Hepatocyte (in vitro differentiated cells): Measurements from ENCODE around the gene ATG101. TPM values are rescaled to one million over a fixed set of nuclear protein-coding genes. Genes with fewer than 3 reads are reported as not detected.

Source experiments
- DNase-seq: peaks from one replicate; pipeline ENCODE4 v3.0.0-alpha.2; 2016; ENCODE audit warnings: low spot score
- H2AFZ ChIP-seq: fragments of 200-600 bp; sonication (generic); 2 replicates; pipeline ENCODE4 v1.6.0; 2016; ENCODE audit warnings: antibody characterized with exemption, mild to moderate bottlenecking
- H3K27ac ChIP-seq: fragments of 200-600 bp; sonication (generic); 2 replicates; pipeline ENCODE4 v1.5.1; 2016; ENCODE audit warnings: mild to moderate bottlenecking
- H3K27me3 ChIP-seq: fragments of 200-600 bp; sonication (generic); 2 replicates; pipeline ENCODE4 v1.6.1; 2016
- H3K36me3 ChIP-seq: fragments of 200-600 bp; sonication (generic); replicated peaks from 2 replicates; pipeline ENCODE4 v1.5.1; 2016; ENCODE audit warnings: low read depth; ENCODE audit not compliant: insufficient read depth
- H3K4me1 ChIP-seq: fragments of 200-600 bp; sonication (generic); 2 replicates; pipeline ENCODE4 v1.5.1; 2016; ENCODE audit warnings: mild to moderate bottlenecking, moderate library complexity; ENCODE audit not compliant: insufficient read depth
- H3K4me2 ChIP-seq: fragments of 200-600 bp; sonication (generic); 2 replicates; pipeline ENCODE4 v1.6.0; 2016
- H3K4me3 ChIP-seq: fragments of 200-600 bp; sonication (generic); 2 replicates; pipeline ENCODE4 v1.5.1; 2016; ENCODE audit warnings: mild to moderate bottlenecking
- H3K79me2 ChIP-seq: fragments of 200-600 bp; sonication (generic); 2 replicates; pipeline ENCODE4 v1.6.0; 2017; ENCODE audit warnings: mild to moderate bottlenecking
- H3K9me2 ChIP-seq: fragments of 200-600 bp; sonication (generic); replicated peaks from 2 replicates; pipeline ENCODE4 v1.6.0; 2017; ENCODE audit warnings: mild to moderate bottlenecking; ENCODE audit not compliant: insufficient read depth
- H3K9me3 ChIP-seq: fragments of 200-600 bp; sonication (generic); 2 replicates; pipeline ENCODE4 v1.5.1; 2016; ENCODE audit warnings: low read depth, mild to moderate bottlenecking
- H4K20me1 ChIP-seq: fragments of 200-600 bp; sonication (generic); 2 replicates; pipeline ENCODE4 v1.6.0; 2016; ENCODE audit warnings: mild to moderate bottlenecking; ENCODE audit not compliant: insufficient read depth, poor library complexity, severe bottlenecking
- EZH2 ChIP-seq: fragments of 200-600 bp; sonication (generic); IDR thresholded peaks from 2 replicates; pipeline ENCODE4 v1.6.1; 2016; ENCODE audit warnings: antibody characterized with exemption, mild to moderate bottlenecking, borderline replicate concordance
- EZH2phosphoT487 ChIP-seq: fragments of 200-600 bp; sonication (generic); IDR thresholded peaks from one replicate; pipeline ENCODE4 v1.6.1; 2018; ENCODE audit warnings: antibody characterized with exemption, mild to moderate bottlenecking, low read depth, moderate library complexity; ENCODE audit not compliant: unreplicated experiment, severe bottlenecking
- WGBS: methylation state at CpG from one replicate; pipeline ENCODE4 v1.1.6; 2016; ENCODE audit warnings: low lambda C conversion rate; ENCODE audit errors: missing lambda C conversion rate; 5-methylcytosine and 5-hydroxymethylcytosine counted together
- polyA plus RNA-seq: library from polyadenylated mRNA; unstranded; fragments of >200 nt; fragmentation: Nextera tagmentation; extraction: Ambion mirVana; gene quantifications from 2 replicates; pipeline ENCODE4 v1.2.1, GENCODE V29; 2016
- total RNA-seq: library from RNA; depleted of rRNA; stranded (reverse); fragments of >200 nt; gene quantifications from 2 replicates; pipeline ENCODE4 v1.2.3, GENCODE V29; 2014
- TF ChIP-seq, protein P1 (sequence below): fragments of 200-600 bp; sonication (generic); IDR thresholded peaks from 2 replicates; pipeline ENCODE4 v1.5.1; 2016; ENCODE audit warnings: antibody characterized with exemption, mild to moderate bottlenecking; ENCODE audit not compliant: poor library complexity

Gene ATG101
- total and polyA plus RNA-seq, 2 experiments from 2014 or later = 57.7 to 61.6 TPM

DNA sequence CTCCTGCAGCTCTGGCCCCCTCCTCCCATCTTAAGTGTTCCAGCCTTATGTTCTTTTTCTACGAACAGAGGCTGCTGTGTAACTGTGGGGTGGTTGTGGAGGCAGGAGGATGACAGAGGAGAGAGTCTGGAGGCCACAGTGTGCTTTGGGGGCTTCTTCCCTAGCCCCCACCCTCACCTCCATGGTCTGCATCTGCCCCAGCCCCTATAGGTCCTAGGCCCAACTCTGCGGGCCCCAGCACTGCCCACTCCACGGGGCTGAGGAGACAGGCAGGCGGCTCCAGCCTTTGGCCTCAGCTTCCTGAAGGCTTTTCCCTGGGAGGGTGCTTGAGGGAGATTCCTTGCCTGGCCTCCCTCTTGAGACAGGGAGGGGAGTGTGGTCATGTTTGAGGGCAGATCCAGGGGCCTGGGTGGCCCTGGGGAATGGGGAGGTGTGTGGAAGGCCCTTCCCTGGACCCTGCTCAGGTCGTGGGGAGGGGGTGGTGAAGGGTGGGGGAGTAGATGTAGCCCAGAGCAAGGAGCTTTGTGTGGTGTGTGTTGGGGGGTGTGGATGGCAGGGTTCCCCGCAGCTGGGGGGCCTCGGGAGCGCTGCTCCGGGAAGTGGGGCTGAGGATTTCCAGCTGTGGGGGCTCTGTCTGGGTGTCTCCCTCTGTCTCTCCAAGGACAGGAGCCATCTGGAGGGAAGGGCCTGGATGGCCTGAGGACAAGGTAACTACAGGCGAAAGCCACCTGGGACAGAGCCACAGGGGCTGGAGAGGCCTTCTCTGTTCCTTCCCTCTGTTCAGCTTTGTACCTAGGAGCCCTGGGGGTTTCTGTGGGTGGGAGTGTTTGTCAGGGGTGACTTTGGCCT, 10.8 kb downstream of the ATG101 start:
- Histone ChIP-seq H3K9me3 (no peaks in the 10 kb centered on the region), H3K79me2 (peaks cover 2% of the 10 kb centered on the region), H3K27me3 (no peaks in the 10 kb centered on the region), H2AFZ (no peak overlapping the region), H3K4me2 (no peak overlapping the region), H3K36me3 (no peaks in the 10 kb centered on the region), H3K4me1 (peaks cover 12% of the 10 kb centered on the region), H4K20me1 (peaks cover 5% of the 10 kb centered on the region), H3K9me2 (no peaks in the 10 kb centered on the region), H3K27ac (no peak overlapping the region), H3K4me3 (no peak overlapping the region)
- DNase-seq = no peak
- TF ChIP-seq, protein P1, sequence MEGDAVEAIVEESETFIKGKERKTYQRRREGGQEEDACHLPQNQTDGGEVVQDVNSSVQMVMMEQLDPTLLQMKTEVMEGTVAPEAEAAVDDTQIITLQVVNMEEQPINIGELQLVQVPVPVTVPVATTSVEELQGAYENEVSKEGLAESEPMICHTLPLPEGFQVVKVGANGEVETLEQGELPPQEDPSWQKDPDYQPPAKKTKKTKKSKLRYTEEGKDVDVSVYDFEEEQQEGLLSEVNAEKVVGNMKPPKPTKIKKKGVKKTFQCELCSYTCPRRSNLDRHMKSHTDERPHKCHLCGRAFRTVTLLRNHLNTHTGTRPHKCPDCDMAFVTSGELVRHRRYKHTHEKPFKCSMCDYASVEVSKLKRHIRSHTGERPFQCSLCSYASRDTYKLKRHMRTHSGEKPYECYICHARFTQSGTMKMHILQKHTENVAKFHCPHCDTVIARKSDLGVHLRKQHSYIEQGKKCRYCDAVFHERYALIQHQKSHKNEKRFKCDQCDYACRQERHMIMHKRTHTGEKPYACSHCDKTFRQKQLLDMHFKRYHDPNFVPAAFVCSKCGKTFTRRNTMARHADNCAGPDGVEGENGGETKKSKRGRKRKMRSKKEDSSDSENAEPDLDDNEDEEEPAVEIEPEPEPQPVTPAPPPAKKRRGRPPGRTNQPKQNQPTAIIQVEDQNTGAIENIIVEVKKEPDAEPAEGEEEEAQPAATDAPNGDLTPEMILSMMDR = no peak
- TF ChIP-seq EZH2phosphoT487 (no peak), EZH2 (no peak)
- 83% methylated on average over 9 of the region's 10 CpGs for WGBS

DNA sequence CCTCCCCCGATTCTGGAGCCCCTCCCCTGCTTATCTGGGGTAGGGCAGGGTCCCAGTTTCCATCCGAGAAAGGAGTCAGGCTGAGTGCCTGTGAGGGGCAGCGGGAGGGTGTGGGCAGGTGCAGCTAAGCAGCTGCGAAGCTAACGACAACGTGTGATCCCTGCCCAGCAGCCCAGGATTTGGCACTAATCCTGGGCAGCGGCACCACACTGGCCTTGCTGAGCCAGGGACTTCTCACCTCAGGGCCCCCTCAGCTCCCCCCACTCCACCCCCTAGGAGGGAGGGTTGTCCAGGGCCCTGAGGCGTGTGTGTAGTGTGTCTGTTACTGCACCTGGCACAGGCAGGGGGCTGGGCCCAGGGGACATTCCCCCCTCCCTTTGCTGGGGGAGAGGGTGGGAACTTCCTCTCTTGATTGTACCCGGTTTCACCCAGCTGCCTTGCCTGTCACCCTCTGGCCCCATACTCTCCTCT, 11.5 kb downstream of the ATG101 start:
- DNase-seq = no peak
- no peak overlapping the region for H3K4me2 ChIP-seq
- TF ChIP-seq EZH2 (no peak), EZH2phosphoT487 (no peak)
- TF ChIP-seq, protein P1 = no peak
- H4K20me1 ChIP-seq = peaks cover 5% of the 10 kb centered on the region
- H3K4me1 ChIP-seq = peaks cover 12% of the 10 kb centered on the region
- H3K9me3 ChIP-seq = no peaks in the 10 kb centered on the region
- no peak overlapping the region for H3K27ac ChIP-seq
- H2AFZ ChIP-seq = no peak overlapping the region
- 56% methylated on average over 9 of the region's 9 CpGs for WGBS
- H3K9me2 ChIP-seq = no peaks in the 10 kb centered on the region
- no peak overlapping the region for H3K4me3 ChIP-seq
- no peaks in the 10 kb centered on the region for H3K36me3 ChIP-seq
- no peaks in the 10 kb centered on the region for H3K27me3 ChIP-seq
- H3K79me2 ChIP-seq = no peaks in the 10 kb centered on the region

- Histone ChIP-seq H2AFZ (no peak overlapping the region), H3K9me2 (no peaks in the 10 kb centered on the region), H3K27me3 (peaks cover under 1% of the 10 kb centered on the region), H4K20me1 (peaks cover 5% of the 10 kb centered on the region), H3K27ac (no peak overlapping the region), H3K36me3 (no peaks in the 10 kb centered on the region), H3K4me1 (peaks cover 12% of the 10 kb centered on the region), H3K4me3 (no peak overlapping the region), H3K4me2 (no peak overlapping the region), H3K79me2 (no peaks in the 10 kb centered on the region), H3K9me3 (no peaks in the 10 kb centered on the region)
- DNase-seq = peak; percentile 29
- WGBS = 35% methylated on average over 12 of the region's 13 CpGs
- TF ChIP-seq, protein P1 = no peak
- TF ChIP-seq EZH2 (no peak), EZH2phosphoT487 (no peak)
These were observed 12.4 kb downstream of the ATG101 start for GRCh38 chr12:52082026-52082668.
